ENCODE results near the gene PARD6B. TPM values are rescaled to one million over a fixed set of nuclear protein-coding genes. Genes with fewer than 3 reads are reported as not detected.

The PARD6B gene
- total and polyA plus RNA-seq, 2 donors from 2014 or later, result 9.2 to 72.0 TPM

DNA sequence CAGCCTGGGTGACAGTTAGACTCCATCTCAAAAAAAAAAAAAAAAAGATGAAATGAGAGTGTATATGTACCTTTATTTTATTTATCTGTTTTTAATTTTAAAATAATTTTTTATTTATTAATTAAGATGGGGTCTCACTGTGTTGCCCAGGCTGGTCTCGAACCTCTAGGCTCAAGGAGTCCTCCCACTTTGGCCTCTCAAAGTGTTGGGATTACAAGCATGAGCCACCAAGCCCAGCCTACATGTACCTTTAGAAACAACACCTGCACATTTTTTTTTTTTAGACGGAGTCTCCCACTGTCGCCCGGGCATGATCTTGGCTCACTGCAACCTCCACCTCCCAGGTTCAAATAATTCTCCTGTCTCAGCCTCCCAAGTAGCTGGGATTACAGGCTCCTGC lies 12.1 kb upstream of the PARD6B start:
- no peaks in the 10 kb centered on the region for H3K27me3 ChIP-seq (ENCODE audit: control insufficient read depth, insufficient read depth, low read length)
- no peaks in the 10 kb centered on the region for H3K36me3 ChIP-seq (ENCODE audit: control insufficient read depth in 2 of 3, insufficient read depth in 3 of 3, low read length in 3 of 3)
- DNase-seq (no peak), FAIRE-seq (no peak)
- H3K9ac ChIP-seq (ENCODE audit: low read length in 3 of 3), result no peak overlapping the region
- no peak overlapping the region for H3K27ac ChIP-seq (ENCODE audit: low read depth in 2 of 2, low read length in 2 of 2)
- intact Hi-C loops (cut with DNase I), result no loop called here
- H3K4me3 ChIP-seq (ENCODE audit: low read length in 3 of 3), result no peak overlapping the region
- peaks cover under 1 to 8% (median 2%) of the 10 kb centered on the region in 3 donors for H3K4me1 ChIP-seq (ENCODE audit: control insufficient read depth in 2 of 3, insufficient read depth in 2 of 3, low read depth in 1 of 3, low read length in 3 of 3)
- no peaks in the 10 kb centered on the region for H3K9me3 ChIP-seq (ENCODE audit: control insufficient read depth in 2 of 3, insufficient read depth in 1 of 3, low read length in 3 of 3)
- TF ChIP-seq, protein P1, sequence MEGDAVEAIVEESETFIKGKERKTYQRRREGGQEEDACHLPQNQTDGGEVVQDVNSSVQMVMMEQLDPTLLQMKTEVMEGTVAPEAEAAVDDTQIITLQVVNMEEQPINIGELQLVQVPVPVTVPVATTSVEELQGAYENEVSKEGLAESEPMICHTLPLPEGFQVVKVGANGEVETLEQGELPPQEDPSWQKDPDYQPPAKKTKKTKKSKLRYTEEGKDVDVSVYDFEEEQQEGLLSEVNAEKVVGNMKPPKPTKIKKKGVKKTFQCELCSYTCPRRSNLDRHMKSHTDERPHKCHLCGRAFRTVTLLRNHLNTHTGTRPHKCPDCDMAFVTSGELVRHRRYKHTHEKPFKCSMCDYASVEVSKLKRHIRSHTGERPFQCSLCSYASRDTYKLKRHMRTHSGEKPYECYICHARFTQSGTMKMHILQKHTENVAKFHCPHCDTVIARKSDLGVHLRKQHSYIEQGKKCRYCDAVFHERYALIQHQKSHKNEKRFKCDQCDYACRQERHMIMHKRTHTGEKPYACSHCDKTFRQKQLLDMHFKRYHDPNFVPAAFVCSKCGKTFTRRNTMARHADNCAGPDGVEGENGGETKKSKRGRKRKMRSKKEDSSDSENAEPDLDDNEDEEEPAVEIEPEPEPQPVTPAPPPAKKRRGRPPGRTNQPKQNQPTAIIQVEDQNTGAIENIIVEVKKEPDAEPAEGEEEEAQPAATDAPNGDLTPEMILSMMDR (IDR thresholded peaks at IDR 0.05; ENCODE audit: borderline replicate concordance, extremely low read depth, insufficient read depth), result no peak

DNA sequence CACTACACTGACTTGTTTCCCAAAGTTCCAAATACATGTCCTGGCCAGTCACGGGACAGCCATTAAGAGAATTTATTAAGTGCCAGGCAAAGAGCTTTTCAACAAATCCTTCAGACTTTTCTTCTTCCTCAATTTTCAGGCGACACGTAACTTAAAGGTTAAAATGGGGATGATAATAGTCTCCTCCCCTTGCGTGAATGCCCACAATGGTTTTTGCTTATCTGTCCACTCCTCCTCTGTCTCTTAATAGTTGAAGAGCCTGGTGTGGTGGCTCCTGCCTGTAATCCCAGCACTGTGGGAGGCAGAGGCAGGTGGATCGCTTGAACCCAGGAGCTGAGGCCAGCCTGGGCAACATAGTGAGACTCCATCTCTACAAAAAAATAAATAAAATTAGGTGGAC lies 11.4 kb upstream of the PARD6B start:
- Histone ChIP-seq H3K9me3 (ENCODE audit: control insufficient read depth in 2 of 3, insufficient read depth in 1 of 3, low read length in 3 of 3) (no peaks in the 10 kb centered on the region), H3K27ac (ENCODE audit: low read depth in 2 of 2, low read length in 2 of 2) (no peak overlapping the region), H3K27me3 (ENCODE audit: control insufficient read depth, insufficient read depth, low read length) (no peaks in the 10 kb centered on the region), H3K36me3 (ENCODE audit: control insufficient read depth in 2 of 3, insufficient read depth in 3 of 3, low read length in 3 of 3) (no peaks in the 10 kb centered on the region), H3K4me3 (ENCODE audit: low read length in 3 of 3) (no peak overlapping the region), H3K4me1 (ENCODE audit: control insufficient read depth in 2 of 3, insufficient read depth in 2 of 3, low read depth in 1 of 3, low read length in 3 of 3) (peaks cover 3 to 13% (median 9%) of the 10 kb centered on the region in 3 donors), H3K9ac (ENCODE audit: low read length in 3 of 3) (no peak overlapping the region)
- intact Hi-C loops (cut with DNase I), result no loop called here
- TF ChIP-seq, protein P1 (IDR thresholded peaks at IDR 0.05; ENCODE audit: borderline replicate concordance, extremely low read depth, insufficient read depth), result no peak
- DNase-seq (no peak), FAIRE-seq (no peak)

DNA sequence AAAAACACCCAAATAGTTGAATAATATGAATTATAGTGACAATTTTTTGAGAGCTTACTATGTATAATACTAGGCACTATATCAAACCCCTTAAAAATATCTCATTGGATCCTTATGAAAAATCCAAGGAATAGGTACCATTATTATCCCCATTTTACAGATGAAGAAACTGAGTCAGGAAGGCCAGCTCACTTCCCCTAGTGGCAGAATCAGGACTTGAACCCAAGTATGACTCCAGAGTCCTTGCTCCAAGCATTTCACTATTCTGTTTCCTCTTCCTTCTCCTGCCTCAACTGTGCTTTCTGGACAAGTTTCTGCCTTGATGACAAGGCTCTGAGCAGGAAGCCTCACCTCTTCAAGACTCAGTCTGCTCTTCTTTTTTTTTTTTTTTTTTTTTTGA lies 10.8 kb upstream of the PARD6B start:
- DNase-seq (no peak), FAIRE-seq (no peak)
- Histone ChIP-seq H3K9me3 (ENCODE audit: control insufficient read depth in 2 of 3, insufficient read depth in 1 of 3, low read length in 3 of 3) (no peaks in the 10 kb centered on the region), H3K36me3 (ENCODE audit: control insufficient read depth in 2 of 3, insufficient read depth in 3 of 3, low read length in 3 of 3) (no peaks in the 10 kb centered on the region), H3K27ac (ENCODE audit: low read depth in 2 of 2, low read length in 2 of 2) (no peak overlapping the region), H3K4me1 (ENCODE audit: control insufficient read depth in 2 of 3, insufficient read depth in 2 of 3, low read depth in 1 of 3, low read length in 3 of 3) (peaks cover 3 to 16% (median 13%) of the 10 kb centered on the region in 3 donors), H3K27me3 (ENCODE audit: control insufficient read depth, insufficient read depth, low read length) (no peaks in the 10 kb centered on the region), H3K4me3 (ENCODE audit: low read length in 3 of 3) (no peak overlapping the region), H3K9ac (ENCODE audit: low read length in 3 of 3) (no peak overlapping the region)
- intact Hi-C loops (cut with DNase I), result no loop called here
- TF ChIP-seq, protein P1 (IDR thresholded peaks at IDR 0.05; ENCODE audit: borderline replicate concordance, extremely low read depth, insufficient read depth), result no peak

DNA sequence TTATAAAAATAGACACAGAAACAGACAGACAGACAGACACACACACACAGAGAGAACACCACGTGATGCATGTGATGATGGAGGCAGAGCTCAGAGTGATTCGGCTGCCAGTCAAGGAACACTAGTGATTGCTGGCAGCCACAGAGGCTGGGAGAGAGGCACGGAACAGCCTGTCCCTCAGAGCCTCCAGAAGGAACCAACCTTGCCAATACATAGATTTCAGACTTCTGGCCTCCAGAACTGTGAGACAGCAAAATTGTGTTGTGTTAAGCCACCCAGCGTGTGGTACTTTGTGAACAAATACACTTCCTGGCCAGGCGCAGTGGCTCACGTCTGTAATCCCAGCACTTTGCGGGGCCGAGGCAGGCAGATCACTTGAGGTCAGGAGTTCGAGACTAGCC lies 9.5 kb upstream of the PARD6B start:
- Histone ChIP-seq H3K9ac (ENCODE audit: low read length in 3 of 3) (no peak overlapping the region), H3K27ac (ENCODE audit: low read depth in 2 of 2, low read length in 2 of 2) (peak overlapping the region; percentile 42 to 45), H3K36me3 (ENCODE audit: control insufficient read depth in 2 of 3, insufficient read depth in 3 of 3, low read length in 3 of 3) (no peaks in the 10 kb centered on the region), H3K4me3 (ENCODE audit: low read length in 3 of 3) (no peak overlapping the region), H3K4me1 (ENCODE audit: control insufficient read depth in 2 of 3, insufficient read depth in 2 of 3, low read depth in 1 of 3, low read length in 3 of 3) (peaks cover 8 to 23% (median 18%) of the 10 kb centered on the region in 3 donors), H3K9me3 (ENCODE audit: control insufficient read depth in 2 of 3, insufficient read depth in 1 of 3, low read length in 3 of 3) (no peaks in the 10 kb centered on the region), H3K27me3 (ENCODE audit: control insufficient read depth, insufficient read depth, low read length) (no peaks in the 10 kb centered on the region)
- no peak for DNase-seq
- intact Hi-C loops (cut with DNase I), result no loop called here
- TF ChIP-seq, protein P1 (IDR thresholded peaks at IDR 0.05; ENCODE audit: borderline replicate concordance, extremely low read depth, insufficient read depth), result no peak
- no peak for FAIRE-seq

Data from kidney (tissue), 14 donors.